PC-3 (cell line): Measurements from ENCODE around the gene F12. TPM values are rescaled to one million over a fixed set of nuclear protein-coding genes. Genes with fewer than 3 reads are reported as not detected.

ENCODE experiments used
- ATAC-seq: fragments of 200-7000 bp; cut with Tn5 transposase; 2 replicates; pipeline ENCODE4 v1.9.1; 2020; ENCODE audit warnings: mild to moderate bottlenecking, moderate library complexity
- BruUV-seq: library from RNA; stranded (reverse); fragments of 400-500 nt; replicated peaks from 2 replicates; lab custom pipeline; 2021; lab: Mats Ljungman, UMichigan
- CTCF ChIA-PET: fragments of 300-600 bp; sonication (Branson Sonifier 250); formaldehyde crosslinking; loops from one replicate; lab custom pipeline; 2022; ENCODE audit warnings: antibody characterized with exemption; lab: Charles Lee
- POLR2A ChIA-PET: fragments of 300-600 bp; sonication (Branson Sonifier 250); formaldehyde crosslinking; loops from one replicate; lab custom pipeline; 2022; ENCODE audit warnings: antibody characterized with exemption; ENCODE audit not compliant: unreplicated experiment; lab: Charles Lee
- DNase-seq: peaks from one replicate; pipeline ENCODE4 v3.0.0-alpha.2; 2015
- H2AFZ ChIP-seq: fragments of 300-600 bp; sonication (generic); 2 replicates; pipeline ENCODE4 v1.6.0; 2016; ENCODE audit warnings: antibody characterized with exemption, low read length
- H3F3A ChIP-seq: fragments of 300-600 bp; sonication (generic); one replicate; pipeline ENCODE4 v1.6.0; 2017; ENCODE audit warnings: antibody characterized with exemption, low read length, control low read depth, mild to moderate bottlenecking; ENCODE audit not compliant: unreplicated experiment
- H3K27ac ChIP-seq: fragments of 300-600 bp; sonication (generic); 2 replicates; pipeline ENCODE4 v1.5.1; 2016; ENCODE audit warnings: mild to moderate bottlenecking, low read length
- H3K27me3 ChIP-seq: fragments of 300-600 bp; sonication (generic); 2 replicates; pipeline ENCODE4 v1.6.1; 2016; ENCODE audit warnings: low read length, mixed read lengths
- H3K36me3 ChIP-seq: fragments of 300-600 bp; sonication (generic); 2 replicates; pipeline ENCODE4 v1.6.1; 2016; ENCODE audit warnings: low read depth, mixed run types, low read length, mixed read lengths
- H3K4me1 ChIP-seq: fragments of 300-600 bp; sonication (generic); 2 replicates; pipeline ENCODE4 v1.5.1; 2016; ENCODE audit warnings: low read length; ENCODE audit not compliant: insufficient read depth
- H3K4me2 ChIP-seq: fragments of 300-600 bp; sonication (generic); 2 replicates; pipeline ENCODE4 v1.6.0; 2016; ENCODE audit warnings: low read length
- H3K4me3 ChIP-seq: fragments of 300-600 bp; sonication (generic); 2 replicates; pipeline ENCODE4 v1.5.1; 2016; ENCODE audit warnings: mild to moderate bottlenecking, low read length, mixed read lengths
- H3K79me2 ChIP-seq: fragments of 300-600 bp; sonication (generic); 2 replicates; pipeline ENCODE4 v1.6.1; 2017; ENCODE audit warnings: low read length, mixed read lengths
- H3K9ac ChIP-seq: fragments of 300-600 bp; sonication (generic); 2 replicates; pipeline ENCODE4 v1.6.0; 2016; ENCODE audit warnings: mild to moderate bottlenecking, low read length
- H3K9me2 ChIP-seq: fragments of 300-600 bp; sonication (generic); replicated peaks from 2 replicates; pipeline ENCODE4 v1.6.1; 2016; ENCODE audit warnings: mixed run types, low read length, mixed read lengths
- H3K9me3 ChIP-seq: fragments of 300-600 bp; sonication (generic); 2 replicates; pipeline ENCODE4 v1.6.1; 2016; ENCODE audit warnings: low read length, mixed read lengths
- H4K20me1 ChIP-seq: fragments of 300-600 bp; sonication (generic); 2 replicates; pipeline ENCODE4 v1.6.1; 2016; ENCODE audit warnings: low read length, mixed read lengths
- CTCF ChIP-seq: fragments of 300-600 bp; sonication (generic); conservative IDR thresholded peaks from 2 replicates; pipeline ENCODE4 v1.5.1; 2017; ENCODE audit warnings: antibody characterized with exemption, low read depth, mild to moderate bottlenecking, low read length
- EZH2 ChIP-seq: fragments of 300-600 bp; sonication (generic); IDR thresholded peaks from one replicate; pipeline ENCODE4 v1.6.1; 2017; ENCODE audit warnings: antibody characterized with exemption, mild to moderate bottlenecking, low read length; ENCODE audit not compliant: unreplicated experiment
- EZH2phosphoT487 ChIP-seq: fragments of 300-600 bp; sonication (generic); IDR thresholded peaks from 2 replicates; pipeline ENCODE4 v1.6.1; 2018; ENCODE audit warnings: mild to moderate bottlenecking, antibody characterized with exemption, low read length, borderline replicate concordance
- intact Hi-C: fragments of 100-400 bp; cut with micrococcal nuclease; formaldehyde crosslinking; loops from 2 replicates; pipeline ENCODE4 v1.9.0; 2023
- total RNA-seq: library from RNA; depleted of rRNA; stranded (reverse); fragments of >200 nt; gene quantifications from 2 replicates; pipeline ENCODE4 v1.2.3, GENCODE V29; 2014

F12 gene
- total RNA-seq, 1 experiment from 2014 or later = 36.8 TPM

- Histone ChIP-seq H3F3A (no peaks in the 10 kb centered on the region), H3K9me3 (no peaks in the 10 kb centered on the region), H3K36me3 (no peaks in the 10 kb centered on the region), H3K4me2 (peak overlapping the region; percentile 72), H3K27me3 (no peaks in the 10 kb centered on the region), H3K4me3 (peak overlapping the region; percentile 24; the same call in 1 of the 2 replicates), H3K9ac (peak overlapping the region; percentile 76), H3K27ac (peak overlapping the region; percentile 95), H3K9me2 (no peaks in the 10 kb centered on the region), H3K79me2 (no peaks in the 10 kb centered on the region), H2AFZ (peak overlapping the region; percentile 46), H3K4me1 (peaks cover 27% of the 10 kb centered on the region), H4K20me1 (no peaks in the 10 kb centered on the region)
- DNase-seq = peak; percentile 95
- ChIA-PET POLR2A (interaction anchor here (0.6 kb wide), 1 partner anchor 13 kb away, joined by 3 read pairs; no protein-coding TSS in a partner anchor), CTCF (interaction anchor here (0.5 to 2.3 kb wide), 12 partner anchors 11 to 111 kb away, joined by 3 to 35 read pairs (median 4); partner anchors contain the start of gene GRK6)
- ATAC-seq = peak; percentile 73
- intact Hi-C loops = loop anchor here (1.0 kb wide), 3 partner anchors 12 to 111 kb away; no protein-coding TSS in a partner anchor
- BruUV-seq = no TSS peak
- TF ChIP-seq EZH2phosphoT487 (no peak), CTCF (peak; percentile 93)
These were observed 18.7 kb downstream of the F12 start for GRCh38 chr5:177390363-177391300.

GRCh38 chr5:177389241-177390169 lies 19.9 kb downstream of the F12 start:
- Histone ChIP-seq H3K4me1 (peaks cover 27% of the 10 kb centered on the region), H3K9me2 (no peaks in the 10 kb centered on the region), H3K27ac (peak overlapping the region; percentile 95), H3K36me3 (no peaks in the 10 kb centered on the region), H3K79me2 (no peaks in the 10 kb centered on the region), H3K27me3 (no peaks in the 10 kb centered on the region), H3K4me3 (peak overlapping the region; percentile 24; the same call in 1 of the 2 replicates), H4K20me1 (no peaks in the 10 kb centered on the region), H3K4me2 (peak overlapping the region; percentile 72), H3K9me3 (no peaks in the 10 kb centered on the region), H3F3A (no peaks in the 10 kb centered on the region), H3K9ac (peak overlapping the region; percentile 76), H2AFZ (peak overlapping the region; percentile 41)
- DNase-seq (peak; percentile 89), ATAC-seq (peak; percentile 72)
- CTCF ChIA-PET = interaction anchor here (0.6 to 2.3 kb wide), 11 partner anchors 13 to 88 kb away, joined by 3 to 35 read pairs (median 5); no protein-coding TSS in a partner anchor
- no peak for TF ChIP-seq EZH2phosphoT487
- TF ChIP-seq EZH2 = no peak
- no peak for TF ChIP-seq CTCF
- intact Hi-C loops = loop anchor here (1.0 kb wide), 3 partner anchors 13 to 112 kb away; no protein-coding TSS in a partner anchor
- BruUV-seq = no TSS peak
- POLR2A ChIA-PET = interaction anchor here (0.6 to 0.7 kb wide), 4 partner anchors 10 to 37 kb away, joined by 3 to 4 read pairs (median 3); no protein-coding TSS in a partner anchor
